ENCODE results near the gene EPHA1.

Gene EPHA1

DNA sequence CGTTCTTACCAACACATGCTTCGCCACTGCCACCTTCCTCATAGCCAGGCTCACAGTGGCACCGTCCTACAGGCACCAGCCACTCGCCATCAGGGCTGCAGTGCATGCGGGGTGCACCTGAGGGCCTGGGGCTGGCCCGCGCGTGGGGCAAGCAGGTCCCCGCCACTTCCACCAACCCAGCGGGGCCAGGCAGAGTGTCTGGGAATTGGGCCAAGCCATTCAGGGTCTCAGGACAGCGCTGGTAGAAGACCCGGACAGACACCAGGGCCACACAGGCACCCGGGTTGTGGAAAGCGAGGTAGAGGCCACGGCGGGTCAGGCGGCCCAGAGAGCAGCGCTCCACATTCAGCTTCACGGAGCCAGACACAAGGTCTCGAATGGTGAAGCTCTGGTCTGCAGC lies 9.0 kb downstream of the EPHA1 start:
- DNase-seq (ENCODE audit: low read depth) = no peak
- no peak overlapping the region for H3K4me3 ChIP-seq (ENCODE audit: low read length)
- TF ChIP-seq, protein P1, sequence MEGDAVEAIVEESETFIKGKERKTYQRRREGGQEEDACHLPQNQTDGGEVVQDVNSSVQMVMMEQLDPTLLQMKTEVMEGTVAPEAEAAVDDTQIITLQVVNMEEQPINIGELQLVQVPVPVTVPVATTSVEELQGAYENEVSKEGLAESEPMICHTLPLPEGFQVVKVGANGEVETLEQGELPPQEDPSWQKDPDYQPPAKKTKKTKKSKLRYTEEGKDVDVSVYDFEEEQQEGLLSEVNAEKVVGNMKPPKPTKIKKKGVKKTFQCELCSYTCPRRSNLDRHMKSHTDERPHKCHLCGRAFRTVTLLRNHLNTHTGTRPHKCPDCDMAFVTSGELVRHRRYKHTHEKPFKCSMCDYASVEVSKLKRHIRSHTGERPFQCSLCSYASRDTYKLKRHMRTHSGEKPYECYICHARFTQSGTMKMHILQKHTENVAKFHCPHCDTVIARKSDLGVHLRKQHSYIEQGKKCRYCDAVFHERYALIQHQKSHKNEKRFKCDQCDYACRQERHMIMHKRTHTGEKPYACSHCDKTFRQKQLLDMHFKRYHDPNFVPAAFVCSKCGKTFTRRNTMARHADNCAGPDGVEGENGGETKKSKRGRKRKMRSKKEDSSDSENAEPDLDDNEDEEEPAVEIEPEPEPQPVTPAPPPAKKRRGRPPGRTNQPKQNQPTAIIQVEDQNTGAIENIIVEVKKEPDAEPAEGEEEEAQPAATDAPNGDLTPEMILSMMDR (conservative IDR thresholded peaks at IDR 0.05; ENCODE audit: low read length) = no peak

DNA sequence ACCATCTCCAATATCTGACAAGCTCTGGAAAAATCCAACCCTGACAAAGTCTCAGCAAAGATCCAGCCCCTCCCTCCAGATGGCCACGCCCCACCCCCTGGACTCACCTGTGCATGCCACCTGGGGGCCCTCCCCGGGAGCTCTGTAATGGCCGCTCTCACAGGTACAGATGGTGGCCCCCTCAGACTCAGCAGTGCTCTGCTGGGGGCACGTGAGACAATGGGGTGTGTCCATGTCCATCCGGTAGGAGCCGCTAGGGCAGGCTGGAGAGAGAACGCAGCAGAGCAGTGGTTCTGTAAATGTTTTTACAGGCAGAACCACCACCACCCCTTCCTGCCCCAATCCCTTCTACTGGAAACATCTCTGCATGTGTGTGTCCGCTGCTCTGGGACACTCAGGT lies 9.5 kb downstream of the EPHA1 start:
- TF ChIP-seq, protein P1 (conservative IDR thresholded peaks at IDR 0.05; ENCODE audit: low read length) = no peak
- no peak for DNase-seq (ENCODE audit: low read depth)
- no peak overlapping the region for H3K4me3 ChIP-seq (ENCODE audit: low read length)

DNA sequence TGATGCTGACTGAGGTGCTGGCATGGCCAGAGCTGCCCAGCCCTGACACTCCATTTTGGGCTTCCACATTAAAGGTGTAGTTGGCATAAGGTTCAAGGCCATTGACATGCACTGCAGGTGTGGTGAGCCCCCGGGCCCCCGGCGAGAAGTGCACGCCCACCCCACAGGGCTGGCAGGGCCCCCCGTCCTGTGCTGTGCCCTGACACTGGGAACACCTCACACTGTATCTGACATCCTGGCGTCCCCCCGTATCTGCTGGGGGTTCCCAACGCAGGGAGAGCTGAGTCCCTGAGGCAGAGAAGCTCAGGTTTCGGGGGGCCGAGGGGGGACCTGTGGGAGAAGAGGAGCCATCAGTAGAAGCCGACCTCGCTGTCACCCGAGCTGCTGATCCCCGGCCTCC lies 10.0 kb downstream of the EPHA1 start:
- no peak overlapping the region for H3K4me3 ChIP-seq (ENCODE audit: low read length)
- TF ChIP-seq, protein P1 (conservative IDR thresholded peaks at IDR 0.05; ENCODE audit: low read length) = no peak
- no peak for DNase-seq (ENCODE audit: low read depth)

DNA sequence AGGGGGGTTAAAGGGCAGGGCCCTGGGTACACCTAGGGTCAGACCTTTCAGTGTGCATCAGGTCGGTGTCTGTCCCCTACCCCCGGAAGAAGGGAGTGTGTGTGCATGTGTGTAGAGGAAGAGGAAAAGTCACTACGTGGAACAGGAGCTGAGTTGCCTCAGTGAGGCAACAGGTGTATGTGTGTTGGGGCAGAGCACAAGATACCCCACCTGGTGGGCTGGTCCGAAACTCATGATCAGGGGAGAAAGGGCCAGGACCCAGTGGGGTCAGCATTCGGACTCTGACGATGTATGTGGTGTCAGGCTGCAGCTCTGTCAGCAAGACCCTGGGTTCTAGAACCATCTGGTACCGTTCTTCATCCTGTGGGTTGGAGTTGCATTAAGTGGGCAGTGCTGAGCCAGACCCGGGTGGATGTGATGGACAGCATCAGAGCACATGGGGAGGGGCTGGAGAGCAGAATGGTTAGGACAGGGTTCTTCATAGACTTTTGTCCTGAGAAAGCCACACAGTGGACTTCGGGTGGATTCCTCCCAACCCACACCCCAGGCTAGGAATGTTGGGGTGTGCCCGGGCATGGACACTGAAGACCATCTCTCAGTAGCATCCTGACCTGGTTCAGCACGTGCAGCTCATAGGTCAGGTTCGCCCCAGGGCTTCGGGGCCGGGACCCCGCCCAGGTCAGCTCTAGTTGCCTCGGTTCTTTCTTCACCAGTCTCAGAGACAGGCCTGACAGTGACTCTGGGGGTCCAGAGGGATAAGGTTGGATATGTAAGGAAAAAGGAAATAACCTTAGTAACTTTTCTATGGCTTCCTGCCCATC lies 10.7 kb downstream of the EPHA1 start:
- TF ChIP-seq, protein P1 (conservative IDR thresholded peaks at IDR 0.05; ENCODE audit: low read length) = no peak
- DNase-seq (ENCODE audit: low read depth) = no peak
- H3K4me3 ChIP-seq (ENCODE audit: low read length) = no peak overlapping the region

DNA sequence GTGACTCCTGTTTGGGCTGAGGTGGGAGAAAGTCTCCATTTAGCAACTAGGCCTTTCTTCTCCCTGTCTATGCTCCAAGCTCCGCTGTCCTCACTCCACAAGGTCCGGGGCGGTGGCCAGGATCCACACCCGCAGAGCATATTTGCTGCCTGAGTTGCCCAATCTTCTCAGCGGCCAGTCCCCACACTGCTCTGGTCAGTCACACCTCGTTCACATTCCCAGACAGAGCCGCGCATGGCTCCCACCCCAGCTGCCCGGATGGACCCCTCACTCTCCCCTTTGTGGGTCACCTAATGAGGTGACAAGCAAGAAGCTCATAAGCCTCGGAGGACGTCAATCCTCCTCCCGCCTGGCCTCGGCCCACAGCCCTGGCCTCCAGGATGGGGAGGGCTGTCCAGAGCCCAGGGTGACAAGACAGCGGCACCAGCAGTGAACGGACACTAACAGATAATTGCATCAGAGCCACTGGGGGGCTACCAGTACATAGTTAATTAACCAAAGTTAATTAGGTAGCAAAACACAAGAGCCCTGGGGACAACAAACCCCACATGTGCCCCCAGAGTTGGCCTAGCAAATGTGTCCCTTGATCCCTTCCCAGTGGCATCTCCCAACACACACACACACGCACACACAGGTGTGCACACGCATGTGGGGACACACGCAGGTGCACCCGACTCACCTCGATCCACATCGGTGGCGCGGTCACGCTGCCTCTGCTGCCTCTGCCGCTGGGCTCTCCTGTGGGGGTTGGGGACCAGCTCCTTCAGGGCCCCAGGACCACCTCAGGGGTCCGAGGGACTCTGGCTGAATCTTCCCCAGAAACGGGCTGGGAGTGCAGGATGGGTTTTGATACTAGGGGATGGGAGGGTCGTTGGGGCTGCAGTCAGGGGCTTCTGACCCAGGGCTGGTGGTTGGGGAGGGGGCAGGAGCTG lies 11.8 kb downstream of the EPHA1 start:
- H3K4me3 ChIP-seq (ENCODE audit: low read length) = no peak overlapping the region
- DNase-seq (ENCODE audit: low read depth) = no peak
- TF ChIP-seq, protein P1 (conservative IDR thresholded peaks at IDR 0.05; ENCODE audit: low read length) = no peak

DNA sequence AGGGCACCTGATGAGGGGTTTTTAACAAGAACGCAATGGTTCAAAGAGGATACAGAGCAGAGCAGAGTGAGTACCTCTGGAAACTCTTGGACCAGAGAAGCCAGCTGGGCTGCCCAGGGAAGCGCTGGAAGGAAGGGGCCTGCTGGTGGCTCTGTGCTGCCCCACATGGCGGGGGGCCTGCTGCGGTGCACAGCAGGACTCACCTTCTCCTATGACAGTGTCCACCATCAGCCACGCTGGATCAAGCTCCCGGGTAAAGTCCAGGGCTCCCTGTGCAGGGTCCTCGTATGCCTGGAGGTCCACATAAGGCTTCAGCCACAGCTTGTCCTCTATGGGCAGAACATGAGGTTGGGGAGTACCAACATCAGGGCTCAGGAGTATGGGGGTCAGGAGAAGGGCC lies 12.5 kb downstream of the EPHA1 start:
- DNase-seq (ENCODE audit: low read depth) = no peak
- H3K4me3 ChIP-seq (ENCODE audit: low read length) = no peak overlapping the region
- TF ChIP-seq, protein P1 (conservative IDR thresholded peaks at IDR 0.05; ENCODE audit: low read length) = no peak

Data from AG10803 (cell line).